GM10847 (cell line): Measurements from ENCODE around the gene NOTCH2.

Experiments used
- POLR2A ChIP-seq: IDR thresholded peaks from 2 replicates; pipeline ENCODE4 v1.6.1; 2011; ENCODE audit not compliant: insufficient read length; ENCODE audit errors: extremely low read depth

Gene NOTCH2

GRCh38 chr1:119964673-119965363, 104.6 kb downstream of the NOTCH2 start:
- TF ChIP-seq POLR2A: no peak

DNA sequence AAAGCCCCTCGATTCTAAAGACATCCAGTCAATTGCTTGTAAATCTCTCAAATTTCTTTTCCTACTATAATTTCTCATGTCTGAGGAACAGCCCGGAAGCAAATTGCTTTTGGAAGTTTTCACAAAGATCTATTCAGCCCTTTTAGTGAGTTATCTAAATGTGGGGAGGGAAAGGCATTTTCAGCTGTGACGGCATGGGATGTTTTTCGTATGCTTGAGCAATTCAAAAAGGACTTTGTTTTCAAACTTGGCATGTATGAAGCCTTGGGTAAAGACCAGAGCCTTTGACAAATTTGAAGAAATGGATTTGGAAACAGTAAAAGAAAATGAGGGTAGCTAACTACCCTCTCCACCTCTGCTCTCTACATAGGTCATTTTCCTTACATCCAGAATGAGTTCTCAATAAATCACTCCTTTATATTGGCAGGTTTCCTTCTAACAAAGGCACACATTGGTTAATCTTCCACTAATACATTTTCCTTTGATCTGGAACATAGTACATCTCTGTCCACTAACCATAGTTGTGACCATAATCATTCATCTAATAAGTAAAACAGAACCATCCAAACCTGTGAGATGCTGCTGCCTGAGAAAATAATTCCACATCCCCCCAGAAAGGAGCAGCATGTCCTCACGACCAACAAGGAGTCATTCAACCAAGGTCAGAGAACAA, 107.0 kb downstream of the NOTCH2 start:
- no peak for TF ChIP-seq POLR2A

DNA sequence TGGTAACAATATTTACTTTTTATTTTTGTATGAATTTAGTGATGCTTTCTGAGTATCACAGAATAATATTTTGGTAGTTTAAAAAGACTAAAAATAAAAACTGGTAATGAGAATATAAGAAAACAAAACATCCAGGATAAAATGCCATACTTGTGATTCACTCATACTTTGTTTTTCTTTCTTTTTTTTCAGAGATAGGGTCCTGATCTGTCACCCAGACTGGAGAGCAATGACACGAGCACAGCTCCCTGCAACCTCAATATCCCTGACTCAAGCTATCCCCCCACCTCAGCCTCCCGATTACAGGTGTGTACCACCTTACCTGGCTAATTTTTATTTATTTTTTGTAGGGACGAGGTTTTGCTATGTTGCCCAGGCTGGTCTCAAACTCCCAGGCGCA, 109.0 kb downstream of the NOTCH2 start:
- no peak for TF ChIP-seq POLR2A

DNA sequence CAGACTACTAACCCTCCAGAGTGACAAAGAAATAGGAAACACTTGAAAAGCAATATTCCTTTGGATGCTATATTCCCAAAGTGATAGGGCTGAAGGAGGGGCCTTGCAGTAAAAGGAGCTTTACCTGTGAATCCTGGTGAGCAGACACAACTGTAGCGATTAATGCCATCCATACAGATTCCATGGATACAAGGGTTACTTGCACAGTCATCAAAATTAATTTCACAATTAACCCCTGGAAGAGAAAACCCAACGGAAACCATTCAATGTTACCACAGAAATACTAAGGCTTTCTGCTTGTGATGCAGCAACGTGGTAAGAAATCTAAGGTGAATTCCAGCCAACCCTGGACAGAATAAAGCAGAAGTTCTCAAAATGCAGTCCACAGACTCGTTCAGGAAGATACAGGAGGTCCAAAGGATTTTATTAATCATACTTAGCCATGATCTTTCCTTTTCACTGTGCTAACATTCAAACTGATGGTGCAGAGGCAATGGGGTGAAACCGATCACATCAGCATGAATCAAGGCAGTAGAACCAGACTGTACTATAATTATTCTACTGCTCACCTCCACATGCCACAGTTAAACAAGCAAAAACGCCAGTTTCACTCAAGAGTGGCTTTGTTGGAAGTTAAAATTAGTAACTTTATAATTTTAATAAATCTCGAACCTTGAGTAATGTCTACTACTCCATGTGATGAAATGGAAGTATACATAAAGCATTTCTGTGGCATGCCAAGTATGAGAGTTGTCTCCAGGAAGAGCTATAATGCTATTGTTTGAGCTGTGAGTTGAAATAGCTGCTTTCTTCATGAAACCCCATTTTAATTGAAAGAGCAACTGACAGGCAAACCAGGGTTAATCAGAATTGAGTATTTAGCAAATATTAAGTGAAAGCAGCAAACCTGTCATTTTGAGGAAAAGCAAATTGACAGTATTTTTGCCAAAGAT, 109.9 kb downstream of the NOTCH2 start:
- TF ChIP-seq POLR2A: no peak

GRCh38 chr1:119958223-119958622, 111.2 kb downstream of the NOTCH2 start:
- no peak for TF ChIP-seq POLR2A

- no peak for TF ChIP-seq POLR2A
Measured at GRCh38 chr1:119956306-119956705, 113.2 kb downstream of the NOTCH2 start.

DNA sequence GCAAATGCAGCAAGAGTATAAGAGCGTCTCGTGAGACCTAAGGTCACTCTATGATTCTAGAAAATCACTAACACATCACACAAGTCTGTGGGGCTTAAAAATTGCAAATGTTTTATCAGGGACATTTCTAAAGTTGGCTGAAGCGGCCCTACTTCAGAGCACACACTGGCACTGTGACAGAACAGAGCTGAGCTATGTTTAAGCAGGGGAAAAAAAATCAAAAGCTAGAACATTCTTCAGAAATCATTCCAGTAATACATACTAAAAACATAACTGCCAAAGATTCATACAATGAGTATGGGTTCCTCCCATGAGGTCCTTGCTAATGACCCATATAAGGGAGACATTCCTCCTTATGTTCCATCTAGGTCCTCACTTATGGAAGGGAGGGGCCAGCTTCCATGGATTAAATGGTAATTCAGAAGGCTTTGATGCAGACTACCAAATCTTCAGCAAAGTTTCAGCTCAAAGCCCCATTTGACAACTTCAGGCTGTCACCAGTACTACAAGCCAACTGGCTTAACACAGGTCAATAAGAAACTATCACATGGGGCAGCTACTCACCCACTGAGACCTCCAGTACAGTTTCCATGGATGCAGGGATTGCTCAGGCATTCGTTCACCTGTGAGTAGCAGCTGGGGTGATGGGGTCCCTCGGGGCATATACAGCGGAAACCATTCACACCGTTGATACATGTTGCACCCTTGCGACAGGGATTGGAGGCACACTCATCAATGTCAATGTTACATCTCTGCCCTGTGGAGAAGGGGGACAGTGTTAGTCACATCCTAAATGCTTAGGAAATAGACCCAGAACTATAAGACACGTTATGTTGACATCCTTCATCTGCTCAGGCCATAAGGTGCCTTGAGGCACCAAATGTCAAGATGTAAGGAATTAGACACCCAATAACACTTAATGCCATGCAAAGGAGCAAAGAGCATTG, 114.7 kb downstream of the NOTCH2 start:
- TF ChIP-seq POLR2A: no peak

DNA sequence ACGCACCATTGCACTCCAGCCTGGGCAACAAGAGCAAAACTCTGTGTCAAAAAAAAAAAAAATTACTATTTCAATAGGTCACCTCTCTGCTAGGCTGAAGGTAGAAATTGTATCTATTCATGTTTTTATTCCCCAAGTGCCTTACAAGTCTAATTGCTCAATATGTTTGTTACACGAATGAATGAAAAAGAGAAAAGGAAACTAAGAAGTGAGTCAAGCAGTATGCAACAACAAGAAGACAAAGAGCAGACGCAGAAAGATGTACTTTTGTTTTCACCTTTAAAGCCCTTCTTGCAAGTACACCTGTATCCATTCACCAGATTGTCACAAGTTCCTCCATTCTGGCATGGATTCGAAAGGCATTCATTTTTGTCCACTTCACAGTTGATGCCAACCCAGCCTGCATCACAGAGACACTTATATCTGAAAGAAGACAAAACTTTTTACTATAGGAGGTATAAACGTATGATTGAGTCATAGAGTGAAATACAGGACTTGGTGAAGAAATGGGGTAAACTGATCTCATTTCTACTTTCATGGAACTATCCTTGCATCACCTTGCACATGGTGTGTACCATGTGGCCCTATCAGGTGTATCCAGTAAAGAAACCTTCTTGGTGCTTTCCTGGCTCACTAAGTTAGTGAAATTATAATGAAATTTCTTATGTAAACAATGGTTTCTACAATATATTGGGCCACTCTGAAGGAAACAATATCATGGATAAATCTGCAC, 116.0 kb downstream of the NOTCH2 start:
- no peak for TF ChIP-seq POLR2A

DNA sequence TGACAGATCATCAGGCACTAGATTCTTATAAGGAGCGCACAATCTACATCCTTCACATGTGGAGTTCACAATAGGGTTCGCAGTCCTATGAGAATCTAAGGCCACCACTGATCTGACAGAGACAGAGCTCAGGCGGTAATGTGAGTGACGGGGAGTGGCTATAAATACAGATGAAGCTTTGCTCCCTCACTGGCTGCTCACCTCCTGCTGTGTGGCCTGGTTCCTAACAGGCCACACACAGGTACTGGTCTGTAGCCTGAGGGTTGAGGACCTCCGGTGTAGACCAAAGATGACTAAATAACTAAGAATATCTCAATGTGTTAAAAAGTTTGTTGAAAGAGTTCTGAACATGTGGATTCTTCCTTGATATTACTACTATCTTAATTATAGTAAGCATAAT, 117.0 kb downstream of the NOTCH2 start:
- TF ChIP-seq POLR2A: no peak

- TF ChIP-seq POLR2A: no peak
Measured at GRCh38 chr1:119948342-119949214, 120.9 kb downstream of the NOTCH2 start.

GRCh38 chr1:119947468-119947867, 122.0 kb downstream of the NOTCH2 start:
- no peak for TF ChIP-seq POLR2A

DNA sequence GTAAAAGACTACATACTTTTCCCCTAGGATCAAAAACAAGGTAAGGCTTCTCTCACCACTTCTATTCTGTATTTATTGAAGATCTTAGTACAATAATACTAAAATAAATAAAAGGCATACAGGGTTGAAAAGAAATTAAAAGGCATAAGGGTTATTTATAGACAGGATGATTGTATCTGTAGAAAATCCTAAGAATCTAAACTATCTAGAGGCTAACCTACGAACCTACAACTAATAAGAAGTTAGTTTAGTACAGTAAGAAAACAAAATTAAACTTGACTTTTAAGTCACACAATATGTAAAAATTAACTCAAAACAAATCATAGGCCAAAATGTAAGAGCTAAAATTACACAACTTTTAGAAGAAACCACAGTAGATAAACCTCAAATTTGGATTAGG, 122.7 kb downstream of the NOTCH2 start:
- TF ChIP-seq POLR2A: no peak

DNA sequence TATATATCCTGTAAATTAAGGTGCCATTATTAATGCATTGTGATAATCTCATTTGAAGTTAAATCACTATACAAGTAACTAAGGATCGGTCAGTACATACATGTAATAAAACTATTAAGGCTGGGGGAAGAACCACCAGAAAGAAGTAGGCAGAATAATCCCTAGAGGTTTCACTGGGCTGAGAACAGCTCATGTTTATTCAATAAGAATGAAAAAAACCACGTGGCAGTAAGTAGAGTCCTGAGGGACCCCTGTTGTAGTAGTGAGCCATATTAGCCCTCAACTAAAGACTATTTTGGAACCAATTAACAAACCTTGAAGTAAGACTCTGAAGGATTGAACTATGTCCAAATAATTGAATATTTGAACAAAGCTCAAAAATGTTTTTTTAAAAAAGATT, 126.2 kb downstream of the NOTCH2 start:
- TF ChIP-seq POLR2A: no peak
